ENCODE data around the gene OTP. TPM values are rescaled to one million over a fixed set of nuclear protein-coding genes. Genes with fewer than 3 reads are reported as not detected.

The OTP gene
- total and polyA plus RNA-seq, 10 of the 15 experiments (the other 5 are each of a cell fraction or from before 2014, with no cell fraction given) = 0.31 to 8.8 (median 2.4) TPM

GRCh38 chr5:77670526-77670925, 32.0 kb upstream of the OTP start:
- Histone ChIP-seq H3K27ac (ENCODE audit: control insufficient read depth, insufficient read depth) (no peak overlapping the region), H3K4me3 (no peak overlapping the region), H3K9ac (ENCODE audit: control insufficient read depth, insufficient read depth, low read length) (no peak overlapping the region), H3K4me2 (ENCODE audit: control insufficient read depth, insufficient read depth) (no peak overlapping the region), H3K27me3 (replicated peaks in 1 of 2; ENCODE audit: control insufficient read depth in 2 of 2, insufficient read depth in 2 of 2, low read length in 1 of 2) (no peaks in the 10 kb centered on the region; a peak in 1 of 4 replicates), H3K9me3 (replicated peaks; ENCODE audit: control insufficient read depth, insufficient read depth, low read length) (no peaks in the 10 kb centered on the region), H3K79me2 (ENCODE audit: control insufficient read depth, insufficient read depth, low read length) (no peaks in the 10 kb centered on the region), H2AFZ (ENCODE audit: control insufficient read depth, low read depth, low read length) (no peak overlapping the region), H3K36me3 (ENCODE audit: control insufficient read depth in 2 of 2, insufficient read depth in 2 of 2, low read length in 1 of 2) (no peaks in the 10 kb centered on the region), H3K4me1 (ENCODE audit: control insufficient read depth, insufficient read depth, low read length) (no peaks in the 10 kb centered on the region), H4K20me1 (ENCODE audit: control insufficient read depth, insufficient read depth) (no peaks in the 10 kb centered on the region)
- ChIA-PET SMC1A (ENCODE audit: uncharacterized antibody, unreplicated experiment) (interaction anchor here (0.6 to 2.0 kb wide), 4 partner anchors 10 to 83 kb away, joined by 3 to 5 read pairs (median 3); no protein-coding TSS in a partner anchor), RAD21 (ENCODE audit: unreplicated experiment) (no interaction called here), POLR2A (interaction anchor here (0.6 to 1.2 kb wide), 3 partner anchors 50 to 520 kb away, joined by 3 to 5 read pairs (median 4); no protein-coding TSS in a partner anchor), CTCF (interaction anchor here (1.0 kb wide), 1 partner anchor 37 kb away, joined by 4 read pairs; no protein-coding TSS in a partner anchor)
- BruUV-seq (replicated peaks) = no TSS peak
- in situ Hi-C loops (cut with MboI) = no loop called here
- intact Hi-C loops (cut with micrococcal nuclease; ENCODE audit: unreplicated experiment) = no loop called here
- ATAC-seq (no peak), DNase-seq (ENCODE audit: low read depth, low spot score) (no peak), FAIRE-seq (no peak)
- 51% methylated on average over 3 of the region's 3 CpGs for WGBS (ENCODE audit: insufficient coverage, insufficient replicate concordance, low lambda C conversion rate, missing lambda C conversion rate)
- TF ChIP-seq RELA (IDR thresholded peaks at IDR 0.05; ENCODE audit: borderline replicate concordance, partially characterized antibody) (no peak), ZNF384 (IDR thresholded peaks at IDR 0.05; ENCODE audit: borderline replicate concordance, low read depth, low read length) (no peak)
- TF ChIP-seq, protein P1, sequence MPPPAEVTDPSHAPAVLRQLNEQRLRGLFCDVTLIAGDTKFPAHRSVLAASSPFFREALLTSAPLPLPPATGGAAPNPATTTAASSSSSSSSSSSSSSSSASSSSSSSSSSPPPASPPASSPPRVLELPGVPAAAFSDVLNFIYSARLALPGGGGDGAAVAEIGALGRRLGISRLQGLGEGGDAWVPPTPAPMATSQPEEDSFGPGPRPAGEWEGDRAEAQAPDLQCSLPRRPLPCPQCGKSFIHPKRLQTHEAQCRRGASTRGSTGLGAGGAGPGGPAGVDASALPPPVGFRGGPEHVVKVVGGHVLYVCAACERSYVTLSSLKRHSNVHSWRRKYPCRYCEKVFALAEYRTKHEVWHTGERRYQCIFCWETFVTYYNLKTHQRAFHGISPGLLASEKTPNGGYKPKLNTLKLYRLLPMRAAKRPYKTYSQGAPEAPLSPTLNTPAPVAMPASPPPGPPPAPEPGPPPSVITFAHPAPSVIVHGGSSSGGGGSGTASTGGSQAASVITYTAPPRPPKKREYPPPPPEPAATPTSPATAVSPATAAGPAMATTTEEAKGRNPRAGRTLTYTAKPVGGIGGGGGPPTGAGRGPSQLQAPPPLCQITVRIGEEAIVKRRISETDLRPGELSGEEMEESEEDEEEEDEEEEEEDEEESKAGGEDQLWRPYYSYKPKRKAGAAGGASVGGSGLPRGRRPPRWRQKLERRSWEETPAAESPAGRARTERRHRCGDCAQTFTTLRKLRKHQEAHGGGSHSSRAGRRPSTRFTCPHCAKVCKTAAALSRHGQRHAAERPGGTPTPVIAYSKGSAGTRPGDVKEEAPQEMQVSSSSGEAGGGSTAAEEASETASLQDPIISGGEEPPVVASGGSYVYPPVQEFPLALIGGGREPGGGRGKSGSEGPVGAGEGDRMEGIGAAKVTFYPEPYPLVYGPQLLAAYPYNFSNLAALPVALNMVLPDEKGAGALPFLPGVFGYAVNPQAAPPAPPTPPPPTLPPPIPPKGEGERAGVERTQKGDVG (CRISPR knock-in tag; IDR thresholded peaks at IDR 0.05) = no peak
